Gastrocnemius medialis (tissue), 4 donors: ENCODE results near the gene PHLDA2.

ENCODE experiments used
- POLR2A ChIP-seq, 2 donors: fragments of 450-650 bp; IDR thresholded peaks; one replicate each; pipeline ENCODE4 v1.6.1; 2017; ENCODE audit warnings: antibody characterized with exemption in 2 of 2, mild to moderate bottlenecking in 2 of 2, moderate library complexity in 2 of 2
- TF ChIP-seq, protein P1 (sequence below), 5 experiments: fragments of 450-650 bp in 3 of 5; fragments of 200-600 bp in 2 of 5; sonication (generic) in 2 of 5; IDR thresholded peaks in 4 of 5; conservative IDR thresholded peaks in 1 of 5; 1 replicate in 4 of 5; 2 replicates in 1 of 5; pipeline ENCODE4 v1.5.1; 2016 to 2019; ENCODE audit warnings: antibody characterized with exemption in 5 of 5, mild to moderate bottlenecking in 3 of 5, moderate library complexity in 3 of 5

GRCh38 chr11:2931771-2932738 is 2.8 kb upstream of the PHLDA2 start:
- no peak for TF ChIP-seq POLR2A (IDR thresholded peaks at IDR 0.05)
- TF ChIP-seq, protein P1, sequence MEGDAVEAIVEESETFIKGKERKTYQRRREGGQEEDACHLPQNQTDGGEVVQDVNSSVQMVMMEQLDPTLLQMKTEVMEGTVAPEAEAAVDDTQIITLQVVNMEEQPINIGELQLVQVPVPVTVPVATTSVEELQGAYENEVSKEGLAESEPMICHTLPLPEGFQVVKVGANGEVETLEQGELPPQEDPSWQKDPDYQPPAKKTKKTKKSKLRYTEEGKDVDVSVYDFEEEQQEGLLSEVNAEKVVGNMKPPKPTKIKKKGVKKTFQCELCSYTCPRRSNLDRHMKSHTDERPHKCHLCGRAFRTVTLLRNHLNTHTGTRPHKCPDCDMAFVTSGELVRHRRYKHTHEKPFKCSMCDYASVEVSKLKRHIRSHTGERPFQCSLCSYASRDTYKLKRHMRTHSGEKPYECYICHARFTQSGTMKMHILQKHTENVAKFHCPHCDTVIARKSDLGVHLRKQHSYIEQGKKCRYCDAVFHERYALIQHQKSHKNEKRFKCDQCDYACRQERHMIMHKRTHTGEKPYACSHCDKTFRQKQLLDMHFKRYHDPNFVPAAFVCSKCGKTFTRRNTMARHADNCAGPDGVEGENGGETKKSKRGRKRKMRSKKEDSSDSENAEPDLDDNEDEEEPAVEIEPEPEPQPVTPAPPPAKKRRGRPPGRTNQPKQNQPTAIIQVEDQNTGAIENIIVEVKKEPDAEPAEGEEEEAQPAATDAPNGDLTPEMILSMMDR (IDR thresholded peaks at IDR 0.05 in 4 of 5, conservative IDR thresholded peaks at IDR 0.05 in 1 of 5), result no peak
